Measurements from ENCODE around the gene EPS8.

DNA sequence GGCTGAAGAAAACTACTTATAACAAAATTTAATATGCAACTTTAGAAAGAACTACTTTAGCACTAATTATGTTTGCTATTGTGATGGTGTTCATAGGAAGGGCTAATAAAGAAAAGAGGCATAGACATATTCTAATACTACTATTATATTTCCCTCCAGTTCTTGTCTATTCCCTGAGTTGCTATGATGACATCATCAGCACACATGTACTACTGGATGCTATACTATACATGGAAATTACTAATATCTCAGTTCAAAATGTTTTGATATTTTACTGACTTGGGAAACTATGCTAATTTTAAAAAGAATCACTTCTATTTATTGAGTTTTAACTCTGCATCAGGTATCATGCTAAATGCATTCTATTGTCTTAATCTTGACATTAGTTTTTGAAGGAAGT is 101.6 kb downstream of the EPS8 start:
- TF ChIP-seq, protein P1, sequence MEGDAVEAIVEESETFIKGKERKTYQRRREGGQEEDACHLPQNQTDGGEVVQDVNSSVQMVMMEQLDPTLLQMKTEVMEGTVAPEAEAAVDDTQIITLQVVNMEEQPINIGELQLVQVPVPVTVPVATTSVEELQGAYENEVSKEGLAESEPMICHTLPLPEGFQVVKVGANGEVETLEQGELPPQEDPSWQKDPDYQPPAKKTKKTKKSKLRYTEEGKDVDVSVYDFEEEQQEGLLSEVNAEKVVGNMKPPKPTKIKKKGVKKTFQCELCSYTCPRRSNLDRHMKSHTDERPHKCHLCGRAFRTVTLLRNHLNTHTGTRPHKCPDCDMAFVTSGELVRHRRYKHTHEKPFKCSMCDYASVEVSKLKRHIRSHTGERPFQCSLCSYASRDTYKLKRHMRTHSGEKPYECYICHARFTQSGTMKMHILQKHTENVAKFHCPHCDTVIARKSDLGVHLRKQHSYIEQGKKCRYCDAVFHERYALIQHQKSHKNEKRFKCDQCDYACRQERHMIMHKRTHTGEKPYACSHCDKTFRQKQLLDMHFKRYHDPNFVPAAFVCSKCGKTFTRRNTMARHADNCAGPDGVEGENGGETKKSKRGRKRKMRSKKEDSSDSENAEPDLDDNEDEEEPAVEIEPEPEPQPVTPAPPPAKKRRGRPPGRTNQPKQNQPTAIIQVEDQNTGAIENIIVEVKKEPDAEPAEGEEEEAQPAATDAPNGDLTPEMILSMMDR (IDR thresholded peaks at IDR 0.05) = no peak
- TF ChIP-seq POLR2A (IDR thresholded peaks at IDR 0.05) = no peak
